Measurements from ENCODE around the gene RRN3.
"Not testable (repeated sequence)": the region's sequence is repeated elsewhere in the genome, so short reads cannot be mapped to it uniquely, and the experiment has no call there.

RRN3 gene

GRCh38 chr16:15051387-15051951, 42.6 kb downstream of the RRN3 start:
- DNase-seq (ENCODE audit: low read depth in 1 of 2, low spot score in 1 of 2) = no peak

DNA sequence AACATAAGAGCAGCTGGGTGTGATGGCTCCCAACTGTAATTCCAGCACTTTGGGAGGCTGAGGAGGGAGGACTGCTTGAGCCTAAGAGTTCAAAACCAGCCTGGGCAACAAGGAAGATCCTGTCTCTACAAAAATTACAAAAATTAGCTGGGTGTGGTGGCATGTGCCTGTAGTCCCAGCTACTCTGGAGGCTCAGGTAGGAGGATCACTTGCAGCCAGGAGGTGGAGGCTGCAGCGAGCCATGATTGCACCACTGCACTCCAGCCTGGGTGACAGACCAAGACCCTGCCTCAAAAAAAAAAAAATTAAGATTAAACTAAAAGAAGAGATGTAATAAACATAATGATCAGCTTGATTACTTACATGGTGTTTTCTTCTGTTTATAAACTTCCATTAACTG, 43.6 kb downstream of the RRN3 start:
- not testable (repeated sequence) for DNase-seq (ENCODE audit: low read depth in 1 of 2, low spot score in 1 of 2)

DNA sequence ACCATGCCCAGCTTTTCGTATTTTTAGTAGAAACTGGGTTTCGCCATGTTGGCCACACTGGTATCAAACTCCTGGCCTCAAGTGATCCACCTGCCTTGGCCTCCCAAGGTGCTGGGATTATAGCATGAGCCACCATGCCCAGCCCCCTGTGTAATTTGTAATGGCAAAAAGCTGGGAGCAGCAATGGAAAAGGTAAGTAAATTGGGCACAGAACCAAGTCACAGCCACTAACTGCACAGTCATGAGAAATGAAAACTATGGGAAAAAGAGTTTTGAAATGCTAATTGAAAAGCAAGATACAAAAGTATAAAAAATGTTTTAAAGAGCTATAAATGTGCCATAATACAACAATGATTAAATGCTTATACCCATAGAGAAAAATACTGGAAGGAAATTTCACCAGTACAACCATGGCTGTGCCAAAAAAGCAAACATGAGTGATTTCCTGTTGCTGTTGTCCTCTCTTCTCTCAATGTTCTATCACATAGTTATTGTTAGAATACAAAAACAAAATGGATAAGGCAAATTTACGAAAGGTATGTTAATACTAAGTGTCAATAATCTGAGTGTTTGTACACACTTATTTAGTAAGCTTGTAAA, 44.4 kb downstream of the RRN3 start:
- DNase-seq (ENCODE audit: low read depth in 1 of 2, low spot score in 1 of 2) = no peak

GRCh38 chr16:15046692-15047376, 47.2 kb downstream of the RRN3 start:
- no peak for DNase-seq (ENCODE audit: low read depth in 1 of 2, low spot score in 1 of 2)

DNA sequence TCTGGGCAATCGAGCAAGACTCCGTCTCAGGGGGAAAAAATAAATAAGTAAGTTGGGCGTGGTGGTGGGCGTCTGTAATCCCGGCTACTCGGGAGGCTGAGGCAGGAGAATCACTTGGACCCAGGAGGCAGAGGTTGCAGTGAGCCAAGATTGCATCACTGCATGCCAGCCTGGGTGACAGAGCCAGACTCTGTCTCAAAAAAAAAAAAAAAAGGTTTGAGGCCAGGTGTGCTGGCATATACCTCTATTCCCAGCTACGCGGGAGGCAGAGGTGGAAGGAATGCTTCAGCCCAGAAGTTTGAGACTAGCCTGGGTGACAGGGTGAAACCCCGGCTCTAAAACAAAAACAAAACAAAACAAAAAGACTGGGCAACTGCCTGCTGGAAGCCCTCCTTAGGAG, 48.8 kb downstream of the RRN3 start:
- not testable (repeated sequence) for DNase-seq (ENCODE audit: low read depth in 1 of 2, low spot score in 1 of 2)

DNA sequence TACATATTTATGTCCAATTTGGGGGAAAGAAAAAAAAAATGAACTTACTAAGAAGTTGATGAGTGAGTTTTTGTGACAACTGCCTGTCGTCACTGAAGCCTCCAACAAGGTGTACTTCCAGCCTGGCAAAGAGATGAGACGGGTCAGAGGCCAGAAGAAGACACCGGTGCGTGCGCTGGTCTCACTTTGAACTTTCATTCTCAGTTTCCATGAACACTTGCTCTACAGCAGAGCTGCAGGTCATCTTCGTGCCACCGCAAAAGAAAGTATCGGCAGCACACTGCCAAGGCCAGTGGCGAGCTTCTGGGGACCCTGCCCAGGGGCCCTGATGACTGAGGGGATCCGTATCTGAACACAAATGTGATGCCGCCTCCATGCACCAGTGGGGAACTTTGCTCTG, 49.8 kb downstream of the RRN3 start:
- DNase-seq (ENCODE audit: low read depth in 1 of 2, low spot score in 1 of 2) = no peak

GRCh38 chr16:15043344-15043743, 50.7 kb downstream of the RRN3 start:
- no peak for DNase-seq (ENCODE audit: low read depth in 1 of 2, low spot score in 1 of 2)

DNA sequence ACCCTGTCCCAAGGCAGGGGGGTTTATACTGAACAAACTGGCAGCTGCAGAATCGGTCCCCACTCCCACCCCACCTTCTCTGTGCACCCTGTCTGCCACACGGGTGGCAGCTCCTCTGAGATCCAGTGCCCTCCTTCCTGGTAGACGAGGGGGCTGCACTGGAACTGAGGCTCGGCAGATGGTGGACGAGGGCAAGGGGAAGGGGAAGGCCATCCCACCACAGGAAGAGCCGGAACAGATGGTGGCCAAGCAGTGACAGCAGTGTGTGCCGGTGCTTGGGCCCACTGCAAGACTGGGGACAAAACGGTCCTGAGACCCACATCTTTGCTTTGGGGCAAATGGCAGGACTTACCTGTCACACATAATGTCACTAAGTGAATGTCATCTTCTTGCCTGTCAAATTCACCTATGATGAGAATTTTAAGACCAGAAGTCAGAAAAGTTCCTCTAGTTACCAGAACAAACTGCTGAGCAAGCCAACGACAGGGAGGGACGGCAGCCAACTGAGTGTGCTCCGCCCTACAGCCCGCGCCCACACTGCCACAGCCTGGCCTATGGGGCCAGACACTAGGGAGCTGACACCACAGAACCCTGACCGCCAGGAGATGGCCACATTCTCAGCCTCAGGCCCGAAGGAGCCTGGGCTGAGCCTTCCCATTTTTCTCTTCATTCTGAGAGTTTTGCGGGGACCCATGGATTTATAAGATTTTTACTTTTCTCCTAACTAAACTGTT, 52.6 kb downstream of the RRN3 start:
- DNase-seq (ENCODE audit: low read depth in 1 of 2, low spot score in 1 of 2) = no peak

DNA sequence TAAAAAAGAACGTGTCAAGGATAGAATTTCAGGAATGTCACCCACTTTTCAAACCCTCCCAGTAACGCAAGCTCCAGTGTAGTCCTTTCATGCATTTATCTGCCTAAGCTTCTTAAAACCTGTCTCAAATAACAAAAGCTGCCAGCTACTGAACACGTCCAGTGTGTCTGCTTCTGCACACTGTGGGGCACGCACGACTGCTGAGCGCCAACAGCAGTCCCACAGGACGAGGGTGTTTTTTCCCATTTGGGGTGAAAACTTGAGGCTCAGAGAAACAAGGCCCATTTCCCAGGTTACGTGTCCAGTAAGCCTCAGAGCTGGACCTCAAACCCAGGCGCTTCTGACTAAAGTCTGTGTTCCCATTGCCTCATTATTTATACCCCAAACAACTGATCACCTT, 55.4 kb downstream of the RRN3 start:
- no peak for DNase-seq (ENCODE audit: low read depth in 1 of 2, low spot score in 1 of 2)

DNA sequence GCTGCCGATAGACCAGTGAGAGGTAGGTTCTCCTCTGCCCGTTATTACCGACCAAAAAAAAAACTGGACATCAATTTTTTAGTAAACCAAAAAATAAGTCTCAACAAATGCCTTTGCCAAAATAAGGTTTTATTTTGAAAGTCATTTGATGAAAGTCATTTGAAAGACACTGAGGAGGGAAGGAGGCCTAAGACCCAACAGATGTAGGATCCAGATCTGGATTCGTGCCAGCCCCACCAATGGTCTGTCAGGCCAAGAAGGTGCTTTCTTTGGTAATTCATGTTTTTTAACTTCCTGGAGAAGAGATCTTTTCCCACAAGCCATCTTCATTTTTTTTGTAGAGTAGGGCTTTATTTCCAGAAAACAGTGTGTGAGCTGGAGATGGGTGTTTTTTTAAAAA, 56.3 kb downstream of the RRN3 start:
- no peak for DNase-seq (ENCODE audit: low read depth in 1 of 2, low spot score in 1 of 2)

DNA sequence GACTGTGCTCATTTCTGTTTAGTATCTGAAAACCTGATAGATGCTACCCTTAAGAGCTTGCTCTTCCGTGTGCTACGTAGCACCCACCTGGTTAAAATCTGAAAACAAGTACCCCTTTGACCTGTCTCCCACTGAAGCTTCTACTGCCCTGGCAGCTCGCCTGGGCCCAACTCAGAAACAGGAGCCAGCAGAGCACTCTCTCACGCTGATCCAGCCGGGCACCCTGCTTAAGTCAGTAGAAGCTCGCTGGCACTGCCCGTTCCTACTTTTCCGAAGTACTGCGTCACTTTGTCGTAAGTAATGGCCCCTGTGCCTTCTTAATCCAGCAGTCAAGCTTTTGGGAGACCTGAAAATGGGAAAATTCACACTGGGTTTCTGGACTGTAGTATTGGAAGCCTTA, 57.1 kb downstream of the RRN3 start:
- no peak for DNase-seq (ENCODE audit: low read depth in 1 of 2, low spot score in 1 of 2)

- DNase-seq (ENCODE audit: low read depth in 1 of 2, low spot score in 1 of 2) = no peak
These were observed 58.8 kb downstream of the RRN3 start for GRCh38 chr16:15035163-15035729.

DNA sequence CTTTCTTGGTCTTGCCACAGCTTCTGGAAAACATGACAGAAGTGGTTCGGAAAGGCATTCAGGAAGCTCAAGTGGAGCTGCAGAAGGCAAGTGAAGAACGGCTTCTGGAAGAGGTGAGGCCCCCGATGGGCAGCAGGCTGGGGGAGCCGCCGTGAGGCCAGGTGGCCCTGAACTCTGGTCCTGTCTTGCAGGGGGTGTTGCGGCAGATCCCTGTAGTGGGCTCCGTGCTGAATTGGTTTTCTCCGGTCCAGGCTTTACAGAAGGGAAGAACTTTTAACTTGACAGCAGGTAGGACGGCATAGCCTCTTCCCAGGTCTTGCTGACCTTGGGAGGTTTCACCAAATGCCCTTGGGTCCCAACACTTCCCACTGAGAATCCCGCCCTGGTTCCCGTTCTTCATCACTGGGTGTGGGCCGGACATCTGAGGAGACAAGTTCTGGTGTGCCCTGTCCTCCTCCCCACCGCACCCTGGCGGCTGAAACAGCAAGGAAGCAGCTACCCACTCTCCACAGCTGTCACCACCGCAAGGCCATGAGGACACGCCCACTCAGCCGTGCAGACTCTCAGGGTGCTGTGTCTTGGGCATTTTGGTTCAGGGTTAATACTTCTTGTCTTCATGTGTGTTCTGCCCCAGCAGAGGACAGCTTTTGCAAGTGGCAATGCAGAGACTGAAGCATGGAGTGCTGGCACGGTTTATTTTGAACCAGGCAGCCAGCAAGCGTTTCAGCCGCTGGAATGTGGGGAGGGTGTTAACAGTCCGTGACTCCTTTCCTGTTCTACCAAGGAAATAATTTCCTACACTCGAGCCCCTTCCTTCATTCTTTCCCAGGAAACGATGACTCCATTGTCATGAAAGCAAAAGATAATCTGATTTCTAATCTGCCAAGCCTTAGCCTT, 59.6 kb downstream of the RRN3 start:
- DNase-seq (ENCODE audit: low read depth in 1 of 2, low spot score in 1 of 2) = no peak

GRCh38 chr16:15033309-15033707, 60.8 kb downstream of the RRN3 start:
- DNase-seq (ENCODE audit: low read depth in 1 of 2, low spot score in 1 of 2) = no peak

DNA sequence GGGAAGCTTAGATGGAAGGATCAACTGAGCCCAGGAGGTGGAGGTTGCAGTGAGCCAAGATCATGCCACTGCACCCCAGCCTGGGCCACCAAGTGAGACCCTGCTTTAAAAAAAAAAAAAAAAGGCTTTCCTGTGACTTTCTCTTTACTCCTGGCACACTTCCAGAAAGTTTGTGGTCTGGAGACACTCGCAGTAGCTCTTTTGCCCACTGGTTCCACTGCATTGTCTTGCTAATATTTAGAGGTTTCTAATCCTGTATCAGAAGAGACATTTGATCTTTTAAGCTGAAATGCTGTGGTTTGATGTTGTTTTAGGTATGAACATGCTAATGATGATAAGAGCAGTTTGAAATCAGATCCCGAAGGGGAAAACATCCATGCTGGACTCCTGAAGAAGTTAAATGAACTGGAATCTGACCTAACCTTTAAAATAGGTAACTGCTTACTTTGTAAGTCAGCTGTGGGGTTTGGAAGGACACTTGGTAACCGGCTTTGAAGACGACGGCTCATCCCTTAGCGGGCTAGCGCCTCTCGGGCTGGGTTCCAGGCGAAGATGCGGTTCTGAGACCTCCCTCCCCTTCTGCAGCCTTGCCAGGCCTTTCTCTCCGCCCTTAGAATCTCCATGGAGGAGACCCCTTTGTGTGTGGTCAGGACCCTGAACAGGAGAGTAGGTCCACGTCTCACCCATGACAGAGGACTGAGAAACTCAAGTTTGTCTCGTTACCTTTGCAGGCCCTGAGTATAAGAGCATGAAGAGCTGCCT, 61.3 kb downstream of the RRN3 start:
- DNase-seq (ENCODE audit: low read depth in 1 of 2, low spot score in 1 of 2) = no peak

GRCh38 chr16:15031586-15031985, 62.5 kb downstream of the RRN3 start:
- no peak for DNase-seq (ENCODE audit: low read depth in 1 of 2, low spot score in 1 of 2)

DNA sequence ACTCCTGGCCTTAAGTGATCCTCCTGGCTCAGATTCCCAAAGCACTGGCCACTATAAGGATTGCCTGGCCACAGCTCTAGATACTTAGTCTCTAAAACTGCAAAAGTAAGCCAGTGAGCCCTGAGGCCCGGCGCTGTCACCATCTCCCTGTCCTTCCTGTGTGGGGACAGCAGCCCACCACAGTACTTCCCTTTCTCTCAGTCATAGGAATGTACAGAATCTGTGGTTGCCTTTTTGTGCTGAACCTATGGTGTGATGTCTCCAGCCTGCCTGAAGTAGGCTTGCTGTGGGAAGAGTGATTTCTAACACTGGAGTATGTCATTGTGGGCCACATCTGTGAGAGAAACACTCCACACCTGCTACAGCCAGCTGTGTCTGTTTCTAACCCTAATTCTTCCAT, 62.9 kb downstream of the RRN3 start:
- no peak for DNase-seq (ENCODE audit: low read depth in 1 of 2, low spot score in 1 of 2)

DNA sequence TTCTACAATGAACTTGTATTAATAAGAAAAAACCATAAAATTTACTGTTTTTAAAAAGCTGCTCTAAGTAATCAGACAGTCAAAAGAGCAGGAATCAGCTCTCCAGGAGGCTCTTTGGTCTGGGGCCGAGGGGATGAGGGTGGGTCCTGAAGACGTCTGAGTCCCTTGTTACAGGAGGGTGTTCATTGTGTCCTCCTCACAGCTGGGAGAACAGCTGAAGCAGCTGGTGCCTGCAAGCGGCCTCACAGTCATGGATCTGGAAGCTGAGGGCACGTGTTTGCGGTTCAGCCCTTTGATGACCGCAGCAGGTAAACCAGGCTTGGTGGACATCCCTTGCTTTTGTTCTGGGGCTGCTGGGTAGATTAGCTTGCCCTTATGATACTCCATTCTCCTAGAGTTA, 64.3 kb downstream of the RRN3 start:
- DNase-seq (ENCODE audit: low read depth in 1 of 2, low spot score in 1 of 2) = not testable (repeated sequence)

DNA sequence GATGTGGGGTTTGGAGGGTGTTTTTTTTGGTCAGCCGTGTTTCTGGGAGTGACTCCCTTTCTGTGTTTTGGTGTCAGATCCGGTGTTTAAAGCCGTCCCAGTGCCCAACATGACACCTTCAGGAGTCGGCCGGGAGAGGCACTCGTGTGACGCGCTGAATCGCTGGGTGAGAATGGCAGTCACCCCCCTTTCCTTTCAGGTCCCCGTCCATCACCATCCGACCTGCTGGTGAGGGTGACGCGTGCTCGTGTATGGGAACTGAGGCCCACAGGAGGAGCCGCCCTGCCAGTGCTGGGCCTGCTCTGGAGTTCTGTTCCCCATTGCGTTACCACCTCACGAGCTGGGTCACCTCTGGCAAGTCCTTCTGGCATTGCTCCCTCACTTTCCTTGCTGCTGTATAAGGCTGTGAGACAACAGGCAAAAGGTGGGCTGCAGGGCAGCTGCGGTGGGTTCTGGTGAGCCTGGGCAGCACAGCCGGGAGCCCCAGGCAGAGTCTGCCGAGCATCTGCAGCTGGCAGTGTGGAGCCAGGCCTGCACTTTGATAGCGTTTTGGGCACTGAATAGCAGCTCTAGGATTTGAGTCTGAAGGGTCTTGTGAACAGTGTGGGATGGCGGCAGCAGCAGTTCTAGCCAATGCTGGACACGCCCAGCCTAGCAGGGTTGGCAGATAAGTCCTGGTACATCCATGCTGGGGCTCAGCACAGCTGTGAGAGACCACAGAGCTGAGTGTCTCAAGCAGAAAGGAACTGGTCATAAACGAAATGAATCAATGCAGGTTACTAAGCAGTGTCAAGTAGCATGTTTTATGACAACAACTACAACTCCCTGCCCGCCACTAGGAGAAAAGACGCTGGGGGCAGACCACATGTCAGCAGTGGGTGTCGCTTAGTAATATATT, 65.0 kb downstream of the RRN3 start:
- not testable (repeated sequence) for DNase-seq (ENCODE audit: low read depth in 1 of 2, low spot score in 1 of 2)

All from activated CD4-positive, alpha-beta T cell treated with anti-CD3 and anti-CD28 coated beads, Interleukin-2, amount 50 U/mL, for 24 hours (primary cell).